ENCODE measurements around the gene KCNQ1.

- no peak for TF ChIP-seq CTCF (conservative IDR thresholded peaks at IDR 0.05)
- no peak for TF ChIP-seq EZH2 (IDR thresholded peaks at IDR 0.05; ENCODE audit: low read depth)
These were observed 177.1 kb downstream of the KCNQ1 start for GRCh38 chr11:2621894-2622293.
